HT-29 (cell line): Measurements from ENCODE around the gene TIGD4. TPM values are rescaled to one million over a fixed set of nuclear protein-coding genes. Genes with fewer than 3 reads are reported as not detected.
A peak's percentile ranks its signal among the peaks of the same experiment; 100 is the strongest.

Experiments
- DNase-seq: peaks from one replicate; pipeline ENCODE4 v3.0.0-alpha.2; 2015; ENCODE audit warnings: low spot score
- total RNA-seq: library from RNA; depleted of rRNA; stranded (reverse); fragments of >200 nt; shearing (Covaris generic); gene quantifications from 2 replicates; pipeline ENCODE4 v1.2.3, GENCODE V29; 2014; rRNA removed

Gene TIGD4
- 0.23 and 0.34 TPM in 2 replicates for total RNA-seq

- peak; percentile 96 for DNase-seq
Observed at GRCh38 chr4:152779513-152780266, at the start of gene TIGD4, which contains the start of gene ARFIP1. Gene TIGD4 (minus strand): TSS chr4:152779730. CDS start chr4:152771004, 8,726 bp downstream. Gene ARFIP1 (plus strand): TSS chr4:152779954. CDS start chr4:152829634, 49,680 bp downstream.

- DNase-seq = no peak
Observed at GRCh38 chr4:152828122-152828521, 48.6 kb upstream of the TIGD4 start.

- no peak for DNase-seq
Observed at GRCh38 chr4:152825336-152825735, 45.8 kb upstream of the TIGD4 start.

DNA sequence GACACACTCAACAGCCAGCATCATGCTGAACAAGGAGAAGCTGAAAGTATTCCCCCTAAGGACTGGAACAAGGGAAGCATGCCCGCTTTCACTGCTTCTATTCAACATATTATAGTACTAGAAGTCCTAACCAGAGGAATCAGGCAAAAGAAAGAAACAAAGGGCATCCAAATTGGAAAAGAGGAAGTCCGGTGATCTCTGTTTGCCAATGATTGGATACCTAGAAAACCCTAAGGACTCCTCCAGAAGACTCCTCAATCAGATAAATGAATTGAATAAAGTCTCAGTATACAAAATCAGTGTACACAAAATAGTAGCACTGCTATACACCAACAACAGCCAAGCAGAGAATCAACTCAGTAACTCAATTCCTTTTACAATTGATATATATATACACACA, 45.0 kb upstream of the TIGD4 start:
- no peak for DNase-seq

- DNase-seq = no peak
Observed at GRCh38 chr4:152822323-152822722, 42.8 kb upstream of the TIGD4 start.

DNA sequence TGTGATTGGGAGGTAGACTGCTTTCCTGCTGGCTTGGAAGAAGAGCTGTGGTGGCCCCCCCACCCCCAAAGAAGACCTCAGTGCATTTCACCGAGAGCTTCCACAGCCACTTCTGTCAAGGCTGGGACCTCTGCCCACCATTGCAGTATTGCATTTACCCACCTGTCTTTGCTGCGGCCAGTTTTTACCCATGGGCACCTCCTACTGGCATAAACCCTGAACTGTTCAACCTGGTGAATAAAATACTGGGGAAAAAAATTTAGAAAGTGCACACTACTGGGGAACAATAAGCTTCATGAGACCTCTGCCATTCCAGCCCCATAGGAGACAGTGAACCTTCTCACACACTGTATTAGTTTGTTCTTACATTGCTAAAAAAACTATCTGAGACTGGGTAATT, 40.5 kb upstream of the TIGD4 start:
- DNase-seq = no peak

DNA sequence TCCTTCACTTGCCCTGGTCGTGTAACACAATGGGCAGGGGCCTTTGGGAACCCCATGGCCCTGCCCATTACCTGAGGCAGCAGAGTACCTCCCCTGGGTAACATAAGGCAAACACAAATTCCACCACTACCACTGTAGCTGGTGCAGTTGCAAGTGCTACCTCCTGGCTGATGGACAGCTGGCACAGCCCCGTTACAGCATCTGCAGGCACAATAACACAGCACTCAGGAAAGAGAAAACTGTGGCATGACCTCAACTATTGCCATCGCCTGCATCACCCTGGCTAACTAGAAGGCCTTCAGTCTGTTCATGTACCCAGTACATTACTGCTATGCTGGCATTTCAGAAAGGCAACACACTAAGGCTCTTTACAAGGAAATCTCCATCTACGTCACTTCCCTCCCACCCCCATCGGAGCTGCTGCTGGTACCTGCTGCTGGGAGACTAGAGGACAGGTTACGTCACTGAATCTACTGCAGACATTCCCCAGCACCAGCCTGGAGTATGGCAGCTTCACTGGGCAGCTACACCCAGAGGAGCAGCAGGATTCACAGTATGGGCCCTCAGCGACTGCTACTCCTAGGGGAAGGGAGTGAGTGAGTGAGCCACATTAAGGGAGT, 39.6 kb upstream of the TIGD4 start:
- no peak for DNase-seq

GRCh38 chr4:152817331-152817730, 37.8 kb upstream of the TIGD4 start:
- no peak for DNase-seq

- no peak for DNase-seq
Observed at GRCh38 chr4:152815078-152815477, 35.5 kb upstream of the TIGD4 start.

GRCh38 chr4:152810715-152811287, 31.3 kb upstream of the TIGD4 start:
- no peak for DNase-seq

GRCh38 chr4:152808670-152809069, 29.1 kb upstream of the TIGD4 start:
- DNase-seq = no peak

- no peak for DNase-seq
Observed at GRCh38 chr4:152807294-152807829, 27.8 kb upstream of the TIGD4 start.

DNA sequence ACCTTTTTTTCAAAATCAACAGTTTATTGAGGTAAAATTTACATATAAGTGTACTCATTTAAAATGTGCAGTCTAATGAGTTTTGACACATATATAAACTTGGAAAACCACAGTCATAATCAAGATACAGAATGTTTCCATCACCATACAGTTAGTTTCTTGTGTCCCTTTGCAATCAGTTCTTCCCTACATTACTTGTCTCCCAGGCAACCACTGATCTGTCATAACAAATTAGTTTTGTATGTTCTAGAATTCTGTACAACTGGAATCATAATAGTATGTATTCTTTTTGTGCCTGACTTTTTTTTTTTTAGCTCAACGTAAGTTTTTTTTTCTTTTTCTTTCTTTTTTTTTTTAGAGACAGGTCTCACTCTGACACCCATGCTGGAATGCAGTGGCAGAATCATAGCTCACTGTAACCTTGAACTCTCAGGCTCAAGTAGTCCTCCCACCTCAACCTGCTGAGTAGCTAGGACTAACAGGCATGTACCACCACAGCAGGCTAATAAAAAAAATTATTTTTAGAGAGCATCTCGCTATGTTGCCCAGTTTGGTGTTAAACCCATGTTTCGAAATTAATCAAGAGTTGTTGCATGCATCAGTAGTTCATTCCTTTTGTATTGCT, 27.1 kb upstream of the TIGD4 start:
- no peak for DNase-seq

GRCh38 chr4:152805818-152806217, 26.3 kb upstream of the TIGD4 start:
- DNase-seq = no peak

DNA sequence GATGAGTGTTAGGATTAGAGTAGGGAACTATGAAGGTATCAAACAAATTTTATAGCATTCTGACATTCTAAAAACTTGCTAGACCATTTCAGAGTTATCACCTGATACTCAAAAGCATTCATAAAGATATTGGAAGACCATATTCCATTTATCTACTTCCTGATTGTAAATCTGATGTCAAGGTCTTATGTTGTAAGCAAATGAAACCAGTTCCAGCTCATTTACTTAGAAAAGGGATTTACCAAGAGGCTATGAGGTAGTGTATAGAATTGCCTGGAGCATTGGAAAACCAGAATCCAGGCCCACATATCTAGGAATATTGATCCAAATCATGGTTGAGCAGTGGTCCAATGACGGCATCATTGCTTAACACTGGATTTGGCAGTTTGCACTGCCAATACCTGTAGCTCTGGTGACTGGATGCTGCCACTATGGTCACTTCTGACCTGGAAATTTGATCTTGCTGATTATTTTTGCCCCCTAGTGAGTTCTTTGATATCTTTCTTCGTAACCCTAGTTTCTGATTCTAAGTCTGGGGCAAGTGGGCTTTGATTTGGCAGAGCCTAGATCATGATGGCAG, 25.6 kb upstream of the TIGD4 start:
- DNase-seq = no peak

GRCh38 chr4:152803541-152803940, 24.0 kb upstream of the TIGD4 start:
- DNase-seq = no peak

GRCh38 chr4:152795891-152796290, 16.4 kb upstream of the TIGD4 start:
- no peak for DNase-seq

- no peak for DNase-seq
Observed at GRCh38 chr4:152786627-152787026, 7.1 kb upstream of the TIGD4 start.

- no peak for DNase-seq
Observed at GRCh38 chr4:152785639-152786615, 6.4 kb upstream of the TIGD4 start.
